GM15510 (cell line): ENCODE data around the gene PMP22.

Source experiments
- POLR2A ChIP-seq: IDR thresholded peaks from 3 replicates; pipeline ENCODE4 v1.6.1; 2011; ENCODE audit warnings: borderline replicate concordance; ENCODE audit not compliant: insufficient read length; ENCODE audit errors: extremely low read depth

Gene PMP22

GRCh38 chr17:15266325-15267125 is 1.4 kb upstream of the PMP22 start:
- no peak for TF ChIP-seq POLR2A

GRCh38 chr17:15264542-15264941 is 584 bp downstream of the PMP22 start:
- no peak for TF ChIP-seq POLR2A

GRCh38 chr17:15263680-15264079 is 1.4 kb downstream of the PMP22 start:
- TF ChIP-seq POLR2A, result no peak

- TF ChIP-seq POLR2A, result no peak
Observed at GRCh38 chr17:15263206-15263579, 1.9 kb downstream of the PMP22 start.

- no peak for TF ChIP-seq POLR2A
Observed at GRCh38 chr17:15262291-15263205, 2.6 kb downstream of the PMP22 start.

GRCh38 chr17:15261802-15262290 is 3.3 kb downstream of the PMP22 start:
- TF ChIP-seq POLR2A, result no peak

- TF ChIP-seq POLR2A, result no peak
Observed at GRCh38 chr17:15261258-15261801, 3.8 kb downstream of the PMP22 start.

GRCh38 chr17:15260376-15261257 is 4.5 kb downstream of the PMP22 start:
- TF ChIP-seq POLR2A, result no peak

- TF ChIP-seq POLR2A, result no peak
Observed at GRCh38 chr17:15257796-15258512, 7.2 kb downstream of the PMP22 start.

GRCh38 chr17:15257258-15257788 is 7.8 kb downstream of the PMP22 start:
- no peak for TF ChIP-seq POLR2A

- TF ChIP-seq POLR2A, result no peak
Observed at GRCh38 chr17:15256689-15257088, 8.4 kb downstream of the PMP22 start.

GRCh38 chr17:15255713-15256454 is 9.2 kb downstream of the PMP22 start:
- no peak for TF ChIP-seq POLR2A
